Left ventricle myocardium superior (tissue), 1 donor: ENCODE data around the gene SYAP1. TPM values are rescaled to one million over a fixed set of nuclear protein-coding genes. Genes with fewer than 3 reads are reported as not detected.

Experiments
- ATAC-seq: fragments of 200-7000 bp; cut with Tn5 transposase; one replicate; pipeline ENCODE4 v1.9.1; 2020; ENCODE audit warnings: mild to moderate bottlenecking, moderate library complexity
- DNase-seq: peaks from one replicate; pipeline ENCODE4 v3.0.0-alpha.2; 2020
- intact Hi-C: fragments of 100-400 bp; cut with micrococcal nuclease; formaldehyde crosslinking; loops from one replicate; pipeline ENCODE4 v1.11.0; 2022
- total RNA-seq: library from RNA; stranded (reverse); fragmentation: NEBNext Ultra II Directional; extraction: Animal tissue kit (Norgen Biotek cat#: 25700); gene quantifications from one replicate; pipeline ENCODE4 v1.2.1, GENCODE V29; 2021
- donor health status: DM: no; HTN: yes; CAD: no; lungs with severe emphysema.

The SYAP1 gene
- total RNA-seq, 1 donor from 2014 or later: 17.5 TPM

- ATAC-seq: no peak
- no peak for DNase-seq
- intact Hi-C loops: no loop called here
Measured at GRCh38 chrX:16814597-16814996, 95.2 kb downstream of the SYAP1 start.

Other genes with a start within 250 kb of the SYAP1 start
- gene S100G, start 69.5 kb upstream of the SYAP1 start, total RNA-seq: not detected
- 5.7 TPM for gene CTPS2, start 6.9 kb upstream of the SYAP1 start, total RNA-seq
- gene TXLNG, start 66.9 kb downstream of the SYAP1 start, total RNA-seq: 6.0 TPM
- 113 TPM for gene RBBP7, start 150.8 kb downstream of the SYAP1 start, total RNA-seq
- gene REPS2, start 227.0 kb downstream of the SYAP1 start, total RNA-seq: 8.0 TPM